HG03060 (cell line): ENCODE measurements around the gene HPS1.

Experiments
- ATAC-seq: cut with Tn5 transposase; IDR thresholded peaks from one replicate; pipeline ENCODE4 v1.9.1; 2021; ENCODE audit warnings: low read depth, moderate number of reproducible peaks; ENCODE audit not compliant: unreplicated experiment

The HPS1 gene

DNA sequence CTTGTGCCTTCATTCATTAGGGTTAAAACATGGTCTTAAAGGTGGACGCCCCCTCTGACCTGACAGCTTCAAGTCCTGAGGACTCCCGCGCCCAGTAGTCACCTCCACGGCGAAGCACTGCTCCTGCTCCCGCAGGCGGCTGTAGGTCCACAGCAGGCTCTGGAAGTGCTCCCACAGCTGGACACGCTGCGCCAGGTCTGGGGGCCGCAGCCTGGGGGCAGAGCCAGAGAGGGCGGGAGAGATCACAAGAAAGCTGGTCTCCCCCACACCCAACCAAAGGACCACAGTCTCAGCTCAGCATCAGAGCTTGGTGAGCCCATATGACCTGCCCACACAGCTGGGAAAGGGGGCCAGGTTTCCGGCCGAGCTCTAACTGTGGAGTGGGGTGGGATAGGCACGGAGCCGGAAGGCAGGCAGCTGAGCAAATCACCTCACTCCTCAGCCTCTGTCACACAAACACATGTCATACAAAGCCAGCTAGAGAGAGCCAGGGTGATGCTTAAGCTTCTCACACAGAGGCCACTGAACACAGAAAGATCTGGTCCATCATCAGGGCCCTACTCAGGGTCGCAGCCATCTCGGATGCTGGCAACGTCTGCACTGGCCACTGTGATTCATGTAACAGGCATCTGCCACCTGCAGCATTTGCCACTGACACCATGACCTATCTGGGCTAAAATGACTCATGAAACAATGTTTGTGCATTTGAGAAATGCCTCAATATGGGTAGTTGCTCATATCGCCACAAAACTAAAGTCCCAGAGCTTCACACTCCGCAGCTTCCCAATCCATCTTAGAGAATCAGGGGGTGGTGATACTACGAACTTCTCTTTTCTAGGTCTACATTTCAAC lies 12.6 kb downstream of the HPS1 start:
- no peak for ATAC-seq

DNA sequence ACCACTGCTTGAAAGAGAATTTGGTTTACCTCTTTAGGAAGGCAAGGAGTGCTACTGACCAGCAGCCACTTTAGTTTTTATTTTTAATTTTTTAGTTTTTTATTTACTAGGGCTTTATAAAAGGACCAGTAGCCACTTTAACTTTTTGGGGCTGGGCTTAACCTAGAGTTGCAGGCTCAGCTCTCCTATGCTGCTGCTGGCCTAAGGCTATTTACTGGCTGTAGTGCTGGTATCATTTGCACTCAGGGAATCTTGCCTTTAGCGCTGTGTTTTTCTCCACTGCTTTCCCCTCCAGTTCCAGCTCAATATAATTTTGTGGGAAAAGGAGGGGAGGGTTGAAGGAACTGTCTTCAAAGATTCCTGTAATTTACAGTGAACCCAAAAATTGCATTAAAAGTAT lies 13.4 kb downstream of the HPS1 start:
- ATAC-seq = no peak

DNA sequence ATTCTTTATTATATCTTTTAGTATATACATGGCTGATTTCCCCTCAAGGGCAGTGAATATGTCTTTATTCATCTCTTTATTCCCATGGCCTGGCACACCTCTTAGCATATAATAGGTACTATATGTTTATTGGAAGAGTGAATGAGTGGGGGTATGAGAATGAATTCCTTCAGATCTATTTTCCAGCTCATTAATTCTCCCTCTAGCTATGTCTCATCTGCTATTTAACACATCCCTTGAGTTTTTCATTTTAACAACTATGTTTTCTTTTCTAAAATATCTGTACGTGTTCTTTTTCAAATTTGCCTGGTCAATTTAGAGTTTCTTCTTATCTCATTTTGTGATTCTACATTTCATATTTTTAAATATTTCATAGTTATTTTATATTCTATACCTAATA lies 14.4 kb downstream of the HPS1 start:
- no peak for ATAC-seq

DNA sequence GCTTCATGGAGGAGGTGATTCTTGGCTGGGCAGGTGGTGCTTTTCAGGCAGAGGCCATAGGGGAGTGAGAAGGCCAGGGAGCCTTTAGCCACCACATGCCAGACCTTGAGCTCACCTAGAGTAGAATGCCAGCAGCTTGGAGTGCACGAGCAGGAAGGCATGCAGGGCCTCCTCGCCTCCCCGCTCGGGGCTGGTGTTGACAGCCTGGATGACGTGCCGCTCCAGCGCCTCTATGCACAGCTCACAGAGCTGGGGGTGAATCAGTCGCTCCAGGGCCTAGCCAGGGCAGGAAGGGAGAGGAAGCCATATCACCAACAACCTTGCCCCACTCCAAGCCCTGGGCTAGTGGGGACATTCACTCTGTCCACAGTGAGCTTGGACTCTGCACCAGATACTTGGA lies 15.7 kb downstream of the HPS1 start:
- no peak for ATAC-seq

DNA sequence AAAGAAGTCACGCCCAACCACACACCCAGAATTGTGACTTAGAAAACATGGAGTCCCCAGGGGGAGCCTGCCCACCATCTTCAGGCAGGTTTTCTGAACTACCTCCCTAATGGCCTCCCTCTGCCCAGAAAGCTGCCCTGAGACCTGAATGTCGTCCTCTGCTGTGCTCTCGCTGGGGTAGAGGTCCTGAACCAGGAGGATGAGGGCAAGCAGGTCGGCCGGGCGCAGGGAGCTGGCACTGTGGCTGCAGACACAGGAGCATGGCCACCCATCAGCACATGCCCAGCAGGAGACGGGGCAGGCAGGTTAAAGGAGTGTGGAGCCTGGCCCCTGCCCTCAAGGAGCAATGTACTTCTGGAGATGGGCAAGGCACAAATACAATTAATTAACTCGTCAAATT lies 16.3 kb downstream of the HPS1 start:
- ATAC-seq = no peak

DNA sequence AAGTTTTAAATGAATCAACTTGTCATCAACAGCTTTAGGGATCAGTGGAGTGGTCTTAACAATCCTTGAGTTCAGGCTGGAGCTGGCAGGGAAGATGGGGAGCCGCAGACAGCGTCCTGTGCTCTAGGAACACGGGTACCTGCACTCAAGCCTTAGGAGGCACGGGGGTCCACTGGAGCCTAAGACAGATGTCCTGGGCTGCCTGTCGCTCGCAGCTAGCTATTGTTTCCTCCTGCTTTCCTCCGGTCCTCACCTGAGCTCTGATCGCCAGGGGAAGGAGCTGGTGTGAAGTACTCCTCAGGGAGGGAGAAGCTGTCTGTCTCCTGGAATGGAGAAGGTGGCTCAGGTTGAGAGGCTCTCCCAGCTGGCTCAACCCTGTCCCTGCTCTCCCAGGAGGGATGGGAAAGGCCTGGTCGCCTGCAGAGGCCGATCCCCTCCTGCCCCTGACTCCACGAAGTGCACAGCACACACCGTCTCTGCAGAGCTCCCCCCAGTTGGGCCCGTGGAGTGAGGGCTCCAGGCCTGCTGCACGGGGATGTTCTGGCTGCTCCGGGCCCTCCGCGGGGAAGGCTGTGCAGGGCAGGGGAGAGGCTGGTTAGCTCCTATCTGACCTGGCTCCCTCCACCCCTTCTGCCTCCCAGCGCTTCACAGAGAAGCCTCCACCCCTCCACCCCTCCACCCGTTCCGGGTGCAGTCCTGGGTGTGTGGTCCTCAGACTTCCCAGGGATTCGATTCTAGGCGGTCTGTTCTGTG lies 17.2 kb downstream of the HPS1 start:
- ATAC-seq = no peak

DNA sequence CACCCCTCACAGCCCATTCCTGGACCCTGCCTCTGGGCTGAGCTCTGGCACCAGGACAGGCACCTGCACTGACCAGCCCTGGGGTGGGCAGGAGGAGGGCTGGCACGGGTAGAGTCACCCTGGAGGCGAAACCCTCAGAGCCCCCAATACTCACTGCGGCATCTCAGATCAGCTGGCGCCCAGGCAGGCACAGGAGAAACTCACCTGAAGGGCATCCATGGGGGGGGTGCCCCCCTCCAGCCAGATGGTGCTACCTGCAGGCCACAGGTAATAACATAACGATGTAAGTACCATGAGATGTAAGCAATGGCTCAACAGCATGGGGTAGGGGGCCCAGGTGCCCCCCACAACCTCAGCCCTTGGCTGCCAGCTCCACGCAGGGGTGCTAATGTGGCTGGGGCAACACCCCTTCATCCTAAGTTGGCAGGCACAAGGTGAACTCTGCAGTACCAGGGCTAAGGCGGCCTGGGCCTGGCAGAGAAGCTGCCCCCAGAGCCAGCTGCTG lies 19.7 kb downstream of the HPS1 start:
- no peak for ATAC-seq

DNA sequence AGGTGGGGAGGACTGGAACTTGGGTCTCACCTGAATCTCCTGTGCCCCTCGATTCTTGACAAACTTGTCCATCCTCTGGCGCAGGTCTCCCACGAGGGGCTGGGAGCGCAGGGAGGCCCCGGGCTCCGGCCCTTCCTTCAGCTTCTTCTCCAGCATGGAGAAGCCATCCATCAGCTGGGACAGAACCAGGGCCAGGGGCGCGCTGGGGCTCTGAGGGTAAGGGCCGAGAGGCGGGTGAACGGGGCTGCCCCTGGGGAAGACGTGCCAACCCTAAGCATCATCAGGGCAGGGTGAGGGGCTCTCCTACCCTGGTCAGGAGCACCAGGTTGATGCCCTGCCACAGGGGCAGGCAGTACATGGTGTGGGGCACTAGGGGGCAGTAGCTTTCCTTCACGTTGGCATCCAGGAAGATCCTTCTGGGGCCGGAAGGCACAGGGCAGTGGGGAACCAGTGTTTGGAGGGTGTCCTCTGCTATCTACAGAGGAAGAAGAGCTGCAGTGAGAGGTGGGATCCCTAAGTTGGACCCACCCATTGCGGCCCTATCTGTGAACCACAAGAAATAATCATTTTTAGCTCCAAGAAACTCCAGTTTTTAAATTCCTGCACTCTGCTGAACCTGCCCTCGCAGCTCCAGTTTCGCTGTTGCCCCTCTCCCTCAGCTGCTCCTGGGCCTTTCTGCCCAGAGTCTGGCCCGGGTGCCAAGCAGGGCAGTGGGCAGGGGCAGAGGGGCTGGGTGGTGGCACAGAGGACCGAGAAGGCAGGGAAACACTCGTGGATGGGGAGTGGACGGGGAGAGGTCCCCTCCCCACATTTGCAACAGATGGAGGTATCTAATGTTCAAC lies 21.0 kb downstream of the HPS1 start:
- ATAC-seq = no peak

DNA sequence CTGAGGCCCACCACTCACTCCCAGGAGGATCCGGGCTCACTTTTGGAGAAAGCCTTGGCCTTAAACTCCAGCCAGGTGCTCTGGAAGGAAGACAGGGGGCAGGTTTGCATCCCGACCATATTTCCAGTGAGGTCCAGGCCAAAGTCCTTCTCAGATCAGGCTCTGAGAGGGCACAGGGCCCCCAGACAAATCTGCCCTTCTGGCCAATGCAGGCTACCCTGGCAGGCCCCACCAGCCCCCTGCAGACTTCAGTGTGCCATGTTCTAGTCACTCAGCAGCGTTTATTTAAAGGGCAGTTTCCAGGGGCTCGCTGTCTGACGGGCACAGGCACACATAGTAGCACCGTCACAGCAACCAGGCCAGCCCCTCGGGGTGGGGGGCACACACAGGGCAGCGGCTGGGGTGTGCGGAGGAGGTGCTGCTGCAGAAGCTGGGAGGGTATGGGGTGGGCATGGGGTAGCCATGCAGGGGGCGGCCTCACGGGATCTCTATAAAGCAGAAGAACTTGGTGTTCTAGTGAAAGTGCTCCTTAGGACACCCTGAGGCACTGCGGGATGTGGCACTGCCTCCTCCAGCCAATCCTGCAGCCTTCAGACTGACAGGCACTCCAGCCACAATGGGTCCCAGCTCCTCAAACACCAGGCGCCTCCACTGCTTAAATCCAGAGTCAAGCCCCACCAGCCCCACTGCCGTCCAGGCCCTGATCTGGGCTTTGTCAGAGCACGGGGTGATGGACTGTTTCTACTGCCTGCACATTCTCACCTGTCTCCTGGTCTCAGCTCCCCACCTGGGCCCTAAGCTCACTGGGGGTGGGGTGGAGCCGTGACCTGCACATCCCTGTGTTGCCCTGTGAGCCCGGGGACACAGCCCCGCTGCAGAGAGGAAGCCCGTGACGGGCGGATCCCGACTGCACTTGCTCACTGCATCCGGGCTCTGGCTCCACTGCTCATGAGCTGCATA lies 22.2 kb downstream of the HPS1 start:
- ATAC-seq = no peak

DNA sequence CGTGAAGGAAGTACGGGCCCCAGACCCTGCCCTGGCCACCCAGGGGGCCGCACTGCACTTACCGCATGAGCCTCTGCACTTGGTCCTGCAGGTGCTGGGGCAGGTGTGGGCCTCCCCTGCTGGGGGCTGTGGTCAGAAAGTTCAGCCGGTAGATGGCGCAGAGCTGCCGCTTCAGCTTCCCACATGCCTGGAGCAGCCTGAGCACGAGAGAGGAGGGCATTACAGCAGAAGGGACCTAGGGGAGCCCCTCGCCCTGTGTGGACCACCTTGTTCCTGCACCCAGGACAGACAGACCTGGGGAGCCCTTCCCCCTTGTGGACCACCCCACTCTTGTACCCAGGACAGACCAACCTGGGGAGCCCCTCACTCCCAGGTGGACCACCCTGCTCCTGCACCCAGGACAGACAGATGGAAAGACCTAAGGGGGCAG lies 23.0 kb downstream of the HPS1 start:
- ATAC-seq = no peak

DNA sequence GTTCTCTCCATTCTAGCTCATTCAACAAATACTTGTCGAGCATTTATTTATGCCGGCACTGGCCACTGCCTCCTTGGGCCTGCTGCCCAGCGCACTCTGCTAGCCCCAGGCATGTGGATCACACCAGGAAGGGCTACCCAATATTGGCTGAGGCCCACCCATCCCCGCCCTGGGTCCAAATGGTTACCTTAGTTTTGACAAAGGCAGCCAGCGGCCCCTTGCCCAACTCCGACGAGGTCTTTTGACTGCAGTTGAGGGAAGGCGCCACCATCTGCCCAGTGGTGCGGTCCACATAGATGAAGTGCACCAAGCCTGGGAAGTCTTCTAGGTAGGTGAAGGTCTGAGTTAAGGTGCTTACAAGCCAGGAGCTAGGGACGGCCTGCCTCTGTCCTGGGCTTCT lies 24.6 kb downstream of the HPS1 start:
- no peak for ATAC-seq

DNA sequence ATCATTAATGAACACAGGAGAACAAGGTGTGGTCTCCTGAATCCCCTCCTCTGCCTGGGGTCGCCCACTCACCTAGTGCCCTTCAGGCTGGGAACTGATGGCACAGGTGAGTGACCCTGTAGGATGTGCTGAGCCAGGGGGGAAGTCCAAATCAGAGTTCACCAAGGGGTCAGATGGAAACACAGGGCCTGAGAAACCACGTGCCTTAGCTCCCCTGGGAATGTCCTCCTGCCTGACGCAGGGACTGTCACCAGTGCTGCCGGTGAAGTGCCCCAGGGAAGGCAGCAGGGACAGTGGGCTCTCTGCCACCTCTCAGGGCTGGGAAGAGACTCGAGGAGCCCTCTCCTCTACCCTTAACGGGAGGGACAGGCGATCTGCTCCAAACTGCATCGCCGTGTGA lies 25.9 kb downstream of the HPS1 start:
- ATAC-seq = no peak

DNA sequence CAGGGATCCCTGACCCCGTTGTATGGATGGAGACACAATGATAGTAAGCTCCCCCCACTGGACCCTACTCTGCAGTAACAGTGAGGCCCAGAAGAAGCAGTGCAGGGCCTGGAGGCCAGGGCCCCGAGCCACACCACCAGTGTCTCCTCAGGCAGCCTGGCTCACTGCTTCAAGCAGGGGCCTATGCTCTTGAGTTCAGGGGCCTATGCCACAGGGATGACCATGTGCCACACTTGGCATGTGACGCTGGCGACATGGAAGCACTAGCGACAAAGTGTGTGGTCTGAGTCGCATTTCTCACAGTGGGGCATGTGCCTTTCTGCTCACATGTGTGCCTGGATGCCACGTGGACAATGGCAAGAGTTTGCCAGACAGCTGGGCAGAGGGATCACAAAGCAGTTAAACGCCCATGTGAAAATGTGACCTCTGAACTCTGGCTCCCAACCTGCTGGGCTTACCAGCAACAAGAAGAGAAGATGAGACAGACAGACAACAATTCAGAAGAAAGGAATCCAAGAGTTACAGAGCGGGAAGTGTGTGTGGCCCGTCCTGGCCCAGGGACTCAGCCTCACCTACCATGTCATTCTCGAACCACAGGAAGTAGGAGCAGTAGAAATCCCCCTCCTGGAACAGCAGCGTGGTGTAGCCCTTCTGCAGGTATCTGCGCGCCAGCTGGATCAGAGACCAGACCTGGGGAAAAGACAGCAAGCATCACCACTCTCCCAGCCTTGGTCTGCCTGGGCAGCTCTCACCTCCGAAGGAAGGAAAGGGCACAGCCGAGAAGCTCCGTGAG lies 27.1 kb downstream of the HPS1 start:
- no peak for ATAC-seq

DNA sequence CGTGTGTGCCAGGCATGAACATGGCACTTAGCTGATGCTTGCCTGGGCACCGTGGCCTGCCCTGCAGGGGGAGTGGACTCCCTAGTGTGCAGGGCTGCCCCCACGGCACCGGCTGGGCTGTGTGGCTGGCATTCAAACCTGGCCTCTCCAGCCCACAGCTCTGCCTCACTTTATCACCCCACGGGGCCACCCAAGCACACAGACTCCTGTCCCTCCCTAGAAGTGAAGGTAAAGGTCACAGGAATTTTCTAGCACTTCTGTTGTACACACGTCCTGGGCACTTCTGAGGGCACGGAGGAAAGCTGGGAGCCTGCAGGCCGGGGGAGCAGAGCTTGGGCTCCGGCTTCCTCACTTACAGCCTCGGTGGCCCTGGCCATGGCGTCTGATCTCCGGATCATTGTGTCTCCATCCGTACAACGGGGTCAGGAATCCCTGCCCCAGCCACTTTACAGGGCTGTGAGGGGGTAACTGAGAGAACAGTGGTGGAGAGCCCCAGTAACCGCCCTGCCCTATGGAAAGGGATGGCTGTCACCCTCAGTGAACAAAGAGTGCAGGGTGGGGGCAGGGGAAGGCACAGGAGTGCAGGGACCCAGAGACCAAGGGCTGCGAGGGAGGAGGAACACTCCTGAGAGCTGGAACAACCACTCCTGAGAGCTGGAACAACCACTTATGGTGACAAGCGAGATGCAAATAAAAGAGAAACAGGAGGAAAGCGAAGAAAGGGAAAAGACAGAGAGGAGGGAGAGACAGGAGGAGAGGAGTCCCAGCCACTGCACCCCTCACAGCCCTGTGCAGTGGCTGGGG lies 27.9 kb downstream of the HPS1 start:
- ATAC-seq = no peak

DNA sequence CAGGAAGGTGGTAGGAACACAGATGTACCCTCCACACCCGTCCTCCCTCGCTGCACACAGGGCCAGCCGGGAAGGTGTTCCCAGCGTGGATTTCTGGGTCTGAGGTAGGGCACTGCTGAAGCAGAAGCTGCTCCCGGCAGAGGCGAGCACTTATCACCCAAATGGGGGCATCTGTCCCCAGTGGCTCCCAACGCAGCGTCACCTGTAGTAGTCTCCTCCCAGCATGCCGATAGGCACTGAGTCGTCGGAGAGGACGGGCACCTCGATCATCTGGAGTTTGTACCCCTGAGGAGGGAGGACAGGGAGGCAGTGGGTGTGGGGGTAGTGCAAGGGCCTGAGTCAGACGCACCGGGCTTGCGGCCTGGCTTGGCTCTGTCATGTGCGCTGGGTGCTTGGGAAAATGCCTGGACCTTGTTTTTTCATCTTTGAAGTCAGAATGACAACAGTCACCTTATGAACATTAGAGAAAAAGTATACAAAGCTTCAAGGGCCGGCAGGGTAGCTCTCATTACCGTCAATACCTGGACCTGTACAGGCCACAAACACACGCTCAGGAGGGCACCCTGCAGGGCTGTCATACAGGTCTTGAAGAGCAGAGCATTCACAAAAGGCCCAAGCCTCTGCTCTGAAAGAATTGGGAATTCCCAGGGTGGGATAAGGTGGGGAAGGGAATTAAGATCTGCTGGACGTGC lies 28.6 kb downstream of the HPS1 start:
- no peak for ATAC-seq

DNA sequence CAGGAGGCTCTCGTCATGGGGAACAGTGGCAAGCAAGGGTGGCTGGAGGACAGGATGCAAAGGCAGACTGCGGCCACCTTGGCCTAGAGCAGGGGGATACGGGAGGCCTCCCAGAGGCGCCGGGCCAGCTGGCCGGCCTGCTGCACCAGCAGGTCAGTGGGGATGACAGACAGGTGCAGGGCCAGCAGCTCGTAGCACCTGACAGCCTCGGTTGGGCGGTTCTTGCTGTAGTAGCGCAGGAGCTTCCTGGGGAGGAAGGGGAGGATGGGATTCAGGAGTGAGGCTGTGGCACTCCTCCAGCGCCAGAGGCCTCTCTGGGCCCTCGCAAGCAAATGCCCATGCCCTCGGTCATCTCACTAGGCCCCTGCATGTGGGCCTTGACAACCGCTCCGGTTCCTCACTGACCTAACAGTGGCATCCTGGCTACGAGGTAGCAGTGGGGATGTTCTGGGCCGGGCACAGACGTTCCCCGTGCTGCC lies 29.2 kb downstream of the HPS1 start:
- ATAC-seq = no peak

DNA sequence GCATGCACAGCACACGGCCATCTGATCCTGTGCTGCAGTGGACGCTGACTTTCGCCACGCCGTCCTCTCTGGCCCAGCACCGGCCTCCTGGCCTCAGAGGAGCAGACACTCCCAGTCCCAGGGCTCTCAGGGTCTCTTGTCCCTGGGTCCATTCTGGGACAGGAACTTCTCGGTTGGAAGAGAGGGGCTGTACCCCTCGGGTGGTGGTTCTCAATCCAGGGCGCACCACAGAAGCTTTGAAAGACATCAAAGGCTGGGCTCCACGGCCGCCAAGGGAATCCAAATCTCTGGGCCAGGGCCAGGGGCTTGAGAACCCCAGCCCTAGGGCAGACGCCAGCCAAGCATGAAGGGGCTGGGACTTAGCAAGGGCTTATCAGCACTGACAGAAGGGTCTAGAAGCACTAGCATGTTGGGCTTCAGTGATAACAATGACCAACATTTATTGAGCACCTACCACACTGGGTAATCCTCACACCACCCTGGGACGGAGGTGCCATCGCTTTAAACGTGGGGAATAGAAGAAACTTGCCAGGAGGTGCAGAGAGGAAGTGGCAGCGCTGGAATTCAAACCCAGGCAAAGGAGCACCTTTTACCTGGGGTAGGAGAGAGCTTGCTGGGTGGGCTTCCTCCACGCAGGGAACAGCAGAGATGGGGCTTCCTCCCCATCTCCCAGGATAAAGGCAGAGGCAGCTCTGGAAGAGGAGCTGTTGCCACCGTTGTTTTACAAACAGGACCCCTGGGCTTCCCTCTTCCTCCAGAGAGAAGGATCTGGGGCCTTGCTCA lies 29.9 kb downstream of the HPS1 start:
- no peak for ATAC-seq
